ENCODE measurements around the gene RAET1G. TPM values are rescaled to one million over a fixed set of nuclear protein-coding genes. Genes with fewer than 3 reads are reported as not detected.

The RAET1G gene
- total RNA-seq, 4 donors from 2014 or later: 0.89 TPM; not detected in 3

- no peak overlapping the region for H3K4me3 ChIP-seq
- intact Hi-C loops (cut with DNase I; ENCODE audit: low total_unique reads): no loop called here
- in situ Hi-C loops (cut with MboI; ENCODE audit: low sequenced_read_pairs in 4 of 4): loop anchor here in 1 of 4 donors (10.0 kb wide), 1 partner anchor 61 kb away; no protein-coding TSS in a partner anchor
- ATAC-seq (no peak), DNase-seq (no peak)
- no peaks in the 10 kb centered on the region for H3K9me3 ChIP-seq
- H3K27me3 ChIP-seq: no peaks in the 10 kb centered on the region
- H3K4me1 ChIP-seq: peaks cover 7 to 8% of the 10 kb centered on the region in 2 donors
- no peaks in the 10 kb centered on the region for H3K36me3 ChIP-seq
- no peak for TF ChIP-seq CTCF (IDR thresholded peaks at IDR 0.05 in 4 of 5, conservative IDR thresholded peaks at IDR 0.05 in 1 of 5)
- no peak for TF ChIP-seq POLR2A (IDR thresholded peaks at IDR 0.05)
- no peak overlapping the region for H3K27ac ChIP-seq
These were observed 17.5 kb downstream of the RAET1G start for GRCh38 chr6:149905371-149905910.

DNA sequence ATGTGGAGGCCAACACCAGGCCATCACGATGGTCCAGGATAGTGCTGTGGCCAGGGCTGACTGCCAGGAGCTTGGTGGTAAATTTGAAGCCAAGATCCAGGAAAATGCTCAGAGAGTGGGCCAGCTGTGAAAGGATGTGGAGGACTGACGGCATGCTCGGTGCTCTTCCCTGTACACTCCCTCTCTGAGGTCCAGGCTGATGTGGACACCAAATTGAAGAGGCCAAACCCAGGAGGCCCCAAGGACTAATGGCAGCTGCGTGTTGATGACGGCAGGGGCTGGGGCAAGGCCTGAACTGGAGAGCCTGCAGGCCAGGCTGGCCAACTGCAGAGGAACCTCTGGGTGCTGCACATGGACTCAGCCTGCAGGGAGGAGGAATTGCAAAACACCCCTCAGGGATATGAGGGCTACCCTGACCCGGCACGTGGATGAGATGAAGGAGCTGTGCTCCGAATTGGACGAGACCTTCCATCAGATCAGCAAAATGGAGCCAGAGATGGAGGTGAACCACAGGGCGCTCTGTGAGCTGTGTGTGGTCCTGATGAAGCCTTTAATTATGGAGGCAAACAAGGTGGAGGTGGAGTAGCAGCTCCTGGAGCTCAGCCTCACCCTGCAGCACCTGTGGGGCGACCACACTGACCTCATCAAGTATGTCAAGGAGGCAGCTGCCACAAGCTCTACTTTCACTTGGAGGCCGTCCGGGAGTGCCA lies 18.1 kb downstream of the RAET1G start:
- no peak for TF ChIP-seq POLR2A (IDR thresholded peaks at IDR 0.05)
- no peak for TF ChIP-seq CTCF (IDR thresholded peaks at IDR 0.05 in 4 of 5, conservative IDR thresholded peaks at IDR 0.05 in 1 of 5)
- no peaks in the 10 kb centered on the region for H3K9me3 ChIP-seq
- ATAC-seq: peak in 1 of 2 donors; percentile 21
- no peak overlapping the region for H3K27ac ChIP-seq
- in situ Hi-C loops (cut with MboI; ENCODE audit: low sequenced_read_pairs in 4 of 4) (loop anchor here in 1 of 4 donors (10.0 kb wide), 1 partner anchor 60 kb away; no protein-coding TSS in a partner anchor), intact Hi-C loops (cut with DNase I; ENCODE audit: low total_unique reads) (no loop called here)
- peaks cover 7 to 8% of the 10 kb centered on the region in 2 donors for H3K4me1 ChIP-seq
- no peaks in the 10 kb centered on the region for H3K27me3 ChIP-seq
- H3K36me3 ChIP-seq: no peaks in the 10 kb centered on the region
- no peak for DNase-seq
- H3K4me3 ChIP-seq: no peak overlapping the region

DNA sequence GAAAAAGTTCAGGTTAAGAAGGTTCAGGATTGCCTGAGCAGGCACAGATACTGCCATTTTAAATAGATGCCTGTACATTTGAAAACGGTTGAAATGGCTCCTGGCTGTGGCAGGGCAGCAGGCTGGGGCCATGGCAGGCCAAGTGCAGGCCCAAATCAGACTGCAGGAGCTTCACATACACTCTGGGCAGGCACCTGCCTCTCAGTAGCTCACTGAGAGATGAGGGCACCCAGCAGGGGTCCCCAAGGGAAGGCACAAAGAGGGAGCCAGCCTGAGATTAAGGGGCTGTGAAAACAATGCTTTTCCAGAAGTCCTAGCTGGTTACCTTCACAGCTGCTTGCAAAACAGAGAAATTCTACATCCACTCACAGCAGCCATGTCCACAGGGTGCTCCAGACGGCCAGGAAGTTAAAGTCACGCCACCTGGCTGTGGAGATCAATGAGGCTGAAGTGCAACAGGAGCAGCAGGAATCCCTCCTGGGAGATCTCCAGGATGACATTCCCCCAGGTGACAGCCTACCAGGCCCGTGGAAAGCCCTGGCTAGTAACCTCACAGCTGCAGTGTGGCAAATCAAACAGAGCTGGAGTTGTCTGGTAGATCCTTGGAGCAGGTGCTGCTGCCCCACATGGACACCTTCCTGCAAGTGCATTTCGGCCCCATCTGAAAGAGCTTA lies 18.8 kb downstream of the RAET1G start:
- Histone ChIP-seq H3K36me3 (no peaks in the 10 kb centered on the region), H3K27ac (no peak overlapping the region), H3K4me1 (peaks cover 7 to 8% of the 10 kb centered on the region in 2 donors), H3K9me3 (no peaks in the 10 kb centered on the region), H3K27me3 (no peaks in the 10 kb centered on the region), H3K4me3 (no peak overlapping the region)
- intact Hi-C loops (cut with DNase I; ENCODE audit: low total_unique reads) (no loop called here), in situ Hi-C loops (cut with MboI; ENCODE audit: low sequenced_read_pairs in 4 of 4) (loop anchor here in 1 of 4 donors (10.0 kb wide), 1 partner anchor 59 kb away; no protein-coding TSS in a partner anchor)
- peak in 1 of 2 donors; percentile 28 for ATAC-seq
- no peak for TF ChIP-seq CTCF (IDR thresholded peaks at IDR 0.05 in 4 of 5, conservative IDR thresholded peaks at IDR 0.05 in 1 of 5)
- TF ChIP-seq POLR2A (IDR thresholded peaks at IDR 0.05): no peak
- no peak for DNase-seq

- H3K4me1 ChIP-seq: peaks cover 19 to 27% of the 10 kb centered on the region in 2 donors
- H3K36me3 ChIP-seq: no peaks in the 10 kb centered on the region
- no peak for DNase-seq
- in situ Hi-C loops (cut with MboI; ENCODE audit: low sequenced_read_pairs in 4 of 4) (loop anchor here in 1 of 4 donors (10.0 kb wide), 1 partner anchor 57 kb away; no protein-coding TSS in a partner anchor), intact Hi-C loops (cut with DNase I; ENCODE audit: low total_unique reads) (no loop called here)
- no peak for TF ChIP-seq POLR2A (IDR thresholded peaks at IDR 0.05)
- no peak for TF ChIP-seq CTCF (IDR thresholded peaks at IDR 0.05 in 4 of 5, conservative IDR thresholded peaks at IDR 0.05 in 1 of 5)
- no peak overlapping the region for H3K27ac ChIP-seq
- no peak overlapping the region for H3K4me3 ChIP-seq
- no peaks in the 10 kb centered on the region for H3K27me3 ChIP-seq
- ATAC-seq: no peak
- no peaks in the 10 kb centered on the region for H3K9me3 ChIP-seq
These were observed 21.3 kb downstream of the RAET1G start for GRCh38 chr6:149901444-149902140.

All from gastrocnemius medialis (tissue), 4 donors.